IPS DF 19.7 (cell line): ENCODE measurements around the gene NKX6-2.

Experiments
- DNase-seq: peaks from one replicate; pipeline ENCODE4 v3.0.0-alpha.2; 2013; ENCODE audit warnings: low read depth, low spot score

The NKX6-2 gene

DNA sequence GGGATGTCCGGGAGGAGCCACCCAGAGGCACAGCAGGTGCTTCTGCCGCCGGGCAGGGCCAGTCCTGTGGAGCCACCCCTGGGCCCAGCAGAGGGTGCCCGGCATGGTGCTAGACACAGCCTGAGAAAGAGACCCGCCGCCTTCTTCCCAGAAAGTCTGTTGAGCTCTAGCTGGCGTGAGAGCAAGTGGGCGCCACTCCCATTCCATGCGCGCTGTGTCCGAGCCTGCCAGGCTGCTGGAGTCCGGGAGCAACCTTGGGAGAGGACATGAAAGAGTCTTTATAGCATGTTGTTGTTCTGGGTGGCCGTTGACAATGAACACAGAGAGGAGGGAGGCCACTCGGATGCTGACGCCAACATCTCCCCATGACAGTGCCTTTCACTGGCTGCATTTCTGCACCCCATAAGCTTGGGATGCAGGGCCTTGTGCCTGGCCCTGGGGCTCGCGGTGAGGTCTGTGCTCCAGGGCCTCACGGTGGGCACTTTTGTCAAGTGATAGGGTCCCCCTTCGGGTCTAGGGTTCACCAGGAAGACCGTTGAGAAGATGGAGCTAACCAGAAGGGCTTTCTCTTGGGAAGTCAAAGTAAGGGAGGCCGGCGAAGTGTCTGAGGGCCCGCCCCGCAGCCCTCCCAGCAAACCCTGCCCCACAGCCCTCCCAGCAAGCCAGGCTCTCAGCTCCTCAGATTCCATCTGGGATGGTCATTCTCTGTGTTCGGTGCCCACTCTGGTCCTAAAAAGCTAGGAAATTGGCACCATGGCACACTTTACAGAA, 47.3 kb downstream of the NKX6-2 start:
- no peak for DNase-seq

DNA sequence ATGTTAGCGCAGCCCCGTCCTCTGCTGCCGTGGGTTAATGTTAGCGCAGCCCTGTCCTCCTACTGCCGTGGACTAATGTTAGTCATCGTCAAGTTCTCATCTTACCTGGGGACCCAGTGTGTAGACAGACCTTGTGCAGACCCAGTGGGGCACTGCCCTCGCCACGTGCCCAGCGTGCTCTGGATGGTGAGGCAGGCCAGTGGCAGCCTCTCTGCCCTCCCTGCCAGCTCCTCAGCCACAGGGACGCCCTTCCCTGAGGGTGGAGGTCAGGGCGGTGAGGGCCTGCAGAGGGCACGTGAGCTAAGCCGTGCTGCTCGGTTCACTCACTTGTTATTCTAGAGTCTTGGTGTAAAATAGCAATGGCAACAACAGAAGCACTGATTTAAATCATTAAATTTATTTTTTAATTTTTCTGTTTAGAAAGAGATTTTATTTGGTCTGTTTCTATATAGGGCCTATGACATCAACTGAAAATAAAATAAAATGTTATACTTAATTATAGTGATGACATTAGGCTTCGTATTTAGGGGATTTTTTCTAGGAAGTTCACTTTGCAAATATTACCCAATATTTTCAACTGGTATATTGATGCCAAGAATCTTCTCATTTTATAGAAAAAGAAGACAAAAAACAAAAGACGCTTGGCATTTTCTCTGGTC, 48.4 kb downstream of the NKX6-2 start:
- DNase-seq, result no peak

DNA sequence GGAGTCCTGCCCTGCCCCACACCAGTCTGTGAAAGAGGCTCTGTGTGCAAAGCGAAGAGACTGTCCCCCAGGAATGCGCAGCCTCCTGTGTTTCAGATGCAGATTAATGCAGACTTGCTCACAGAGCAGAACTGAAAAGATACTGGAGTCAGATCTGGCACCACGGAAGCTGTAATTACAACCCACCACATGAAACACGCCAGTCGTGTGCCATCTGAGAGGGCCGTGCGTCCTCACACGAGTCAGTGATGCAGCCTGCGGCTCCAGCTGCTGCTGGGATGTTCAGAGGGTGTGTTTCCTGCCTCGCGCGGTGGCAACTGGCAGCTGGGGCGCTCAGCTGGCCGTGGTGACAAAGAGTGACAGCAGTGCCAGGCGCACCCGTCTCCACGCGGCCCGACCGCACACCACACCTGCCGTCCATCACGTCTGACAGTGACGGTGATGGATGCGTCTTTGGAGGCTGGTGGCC, 50.0 kb downstream of the NKX6-2 start:
- DNase-seq, result no peak

DNA sequence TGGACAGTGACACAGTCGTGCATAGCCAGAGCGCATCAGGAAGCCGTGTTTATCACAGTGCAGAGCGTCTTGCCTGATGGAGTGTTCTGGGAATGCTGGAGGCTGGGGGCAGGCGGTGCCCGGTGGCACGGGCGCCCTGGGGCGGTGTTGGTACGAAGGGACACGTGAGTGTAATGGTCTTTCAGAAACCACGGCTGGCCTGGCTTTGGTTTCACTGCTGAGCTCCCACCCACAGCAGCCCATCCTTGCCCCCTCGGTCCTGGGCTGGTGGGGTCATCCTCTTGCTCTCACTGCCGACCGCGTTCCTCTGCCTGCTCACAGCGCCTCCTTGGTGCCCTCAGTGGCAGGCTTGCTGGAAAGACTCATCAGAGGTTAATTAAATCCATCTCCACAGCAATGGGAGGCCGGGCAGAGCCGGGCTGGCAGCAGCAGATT, 50.6 kb downstream of the NKX6-2 start:
- no peak for DNase-seq

DNA sequence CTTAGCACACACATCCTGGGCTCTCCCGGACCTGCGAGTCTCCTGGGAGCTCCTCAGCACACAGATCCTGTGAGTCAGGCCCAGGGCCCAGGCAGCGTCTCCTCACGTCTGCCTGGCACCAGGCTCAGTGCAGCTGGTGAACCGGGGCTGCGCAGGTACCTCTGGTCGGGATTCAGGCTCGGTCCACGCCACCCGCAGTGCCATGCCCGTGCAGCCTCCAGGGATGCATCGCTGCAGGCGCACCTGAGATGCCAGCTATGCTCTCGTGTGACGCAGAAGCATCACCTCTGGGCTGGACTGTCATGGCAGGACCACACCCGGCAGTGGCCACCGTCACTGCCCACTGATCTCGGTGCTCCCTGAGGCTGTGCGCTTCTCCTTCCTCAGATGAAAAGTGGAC, 52.0 kb downstream of the NKX6-2 start:
- DNase-seq, result no peak
